GM18868 (cell line): ENCODE measurements around the gene NECTIN1.

Source experiments
- ATAC-seq: cut with Tn5 transposase; IDR thresholded peaks from one replicate; pipeline ENCODE4 v1.9.1; 2021; ENCODE audit warnings: mild to moderate bottlenecking, moderate library complexity; ENCODE audit not compliant: unreplicated experiment

Gene NECTIN1

GRCh38 chr11:119676461-119677020, 52.5 kb downstream of the NECTIN1 start:
- no peak for ATAC-seq

GRCh38 chr11:119673759-119674336, 55.2 kb downstream of the NECTIN1 start:
- peak; percentile 86 for ATAC-seq

- peak; percentile 14 for ATAC-seq
These were observed 55.8 kb downstream of the NECTIN1 start for GRCh38 chr11:119673052-119673758.

GRCh38 chr11:119672597-119672996, 56.4 kb downstream of the NECTIN1 start:
- ATAC-seq = no peak

- no peak for ATAC-seq
These were observed 57.4 kb downstream of the NECTIN1 start for GRCh38 chr11:119671561-119672015.

GRCh38 chr11:119671051-119671450, 57.9 kb downstream of the NECTIN1 start:
- no peak for ATAC-seq

- no peak for ATAC-seq
These were observed 59.5 kb downstream of the NECTIN1 start for GRCh38 chr11:119669487-119669886.

GRCh38 chr11:119668676-119669075, 60.3 kb downstream of the NECTIN1 start:
- ATAC-seq = no peak

GRCh38 chr11:119666463-119667131, 62.4 kb downstream of the NECTIN1 start:
- ATAC-seq = peak; percentile 77

GRCh38 chr11:119666061-119666460, 62.9 kb downstream of the NECTIN1 start:
- ATAC-seq = no peak

GRCh38 chr11:119664701-119665420, 64.1 kb downstream of the NECTIN1 start:
- ATAC-seq = no peak

GRCh38 chr11:119664063-119664572, 64.9 kb downstream of the NECTIN1 start:
- no peak for ATAC-seq

GRCh38 chr11:119663279-119663678, 65.7 kb downstream of the NECTIN1 start:
- ATAC-seq = no peak

GRCh38 chr11:119661226-119661625, 67.8 kb downstream of the NECTIN1 start:
- no peak for ATAC-seq

GRCh38 chr11:119659971-119660723, 68.9 kb downstream of the NECTIN1 start:
- no peak for ATAC-seq

GRCh38 chr11:119652907-119653659, 75.9 kb downstream of the NECTIN1 start:
- no peak for ATAC-seq

GRCh38 chr11:119651802-119652584, 77.0 kb downstream of the NECTIN1 start:
- ATAC-seq = no peak

- no peak for ATAC-seq
These were observed 78.7 kb downstream of the NECTIN1 start for GRCh38 chr11:119650251-119650650.

GRCh38 chr11:119647254-119647653, 81.7 kb downstream of the NECTIN1 start:
- no peak for ATAC-seq
